ELF-1 (cell line): ENCODE data around the gene OR10A7.
"Not testable (repeated sequence)": the region's sequence is repeated elsewhere in the genome, so short reads cannot be mapped to it uniquely, and the experiment has no call there.

Experiments used
- DNase-seq: peaks from one replicate; pipeline ENCODE4 v3.0.0-alpha.2; 2016; ENCODE audit warnings: low read depth, low spot score

OR10A7 gene, protein sequence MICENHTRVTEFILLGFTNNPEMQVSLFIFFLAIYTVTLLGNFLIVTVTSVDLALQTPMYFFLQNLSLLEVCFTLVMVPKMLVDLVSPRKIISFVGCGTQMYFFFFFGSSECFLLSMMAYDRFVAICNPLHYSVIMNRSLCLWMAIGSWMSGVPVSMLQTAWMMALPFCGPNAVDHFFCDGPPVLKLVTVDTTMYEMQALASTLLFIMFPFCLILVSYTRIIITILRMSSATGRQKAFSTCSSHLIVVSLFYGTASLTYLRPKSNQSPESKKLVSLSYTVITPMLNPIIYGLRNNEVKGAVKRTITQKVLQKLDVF

DNA sequence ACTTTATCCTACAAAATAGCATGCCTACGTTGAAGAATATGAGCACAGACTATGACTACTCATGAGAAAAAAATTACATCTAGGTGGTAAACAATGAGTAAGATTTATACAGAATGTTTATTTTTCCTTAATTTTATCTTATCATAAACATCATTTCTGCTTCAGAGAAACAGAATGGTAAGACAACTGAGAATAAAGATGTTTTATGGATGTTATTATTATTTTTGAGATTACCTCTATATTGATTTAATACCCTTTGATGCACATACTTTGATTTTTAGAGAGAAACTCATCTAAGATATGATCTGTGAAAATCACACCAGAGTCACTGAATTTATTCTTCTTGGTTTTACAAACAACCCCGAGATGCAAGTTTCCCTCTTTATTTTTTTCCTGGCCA lies at the start of gene OR10A7:
Gene OR10A7, plus strand, starts transcription at position 301 of the 400 bp plus-strand sequence. Its CDS starts 0 bp downstream, at position 301.
- no peak for DNase-seq

DNA sequence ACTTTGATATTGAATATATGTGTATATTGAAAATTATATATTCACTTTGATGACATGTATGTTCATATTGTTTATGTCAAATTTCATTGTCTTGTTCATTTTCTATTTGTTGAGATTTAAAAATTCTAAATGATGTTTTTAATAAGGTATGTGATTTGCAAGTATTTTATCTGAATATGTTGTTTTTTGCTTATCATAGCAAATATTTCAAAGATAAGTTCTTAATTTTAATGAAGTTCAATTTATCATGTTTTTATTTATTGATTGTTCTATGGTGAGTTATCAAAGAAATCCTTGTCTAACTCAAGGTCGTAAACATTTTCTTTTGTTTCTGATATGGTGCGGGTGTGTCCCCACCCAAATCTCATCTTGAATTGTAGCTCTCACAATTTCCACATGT lies 49.4 kb upstream of the OR10A7 start:
- no peak for DNase-seq

DNA sequence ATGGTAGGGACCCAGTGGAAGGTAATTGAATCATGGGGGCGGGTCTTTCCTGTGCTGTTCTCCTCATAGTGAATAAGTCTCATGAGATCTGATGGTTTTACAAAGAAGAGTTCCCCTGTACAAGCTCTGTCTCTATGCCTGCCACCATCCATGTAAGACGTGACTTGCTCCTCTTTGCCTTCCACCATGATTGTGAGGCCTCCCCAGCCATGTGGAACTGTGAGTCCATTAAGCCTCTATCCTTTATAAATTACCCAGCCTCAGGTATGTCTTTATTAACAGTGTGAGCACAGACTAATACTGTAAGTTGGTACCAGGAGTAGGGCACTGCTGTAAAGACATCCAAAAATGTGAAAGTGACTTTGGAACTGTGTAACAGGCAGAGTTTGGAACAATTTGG lies 49.0 kb upstream of the OR10A7 start:
- not testable (repeated sequence) for DNase-seq

DNA sequence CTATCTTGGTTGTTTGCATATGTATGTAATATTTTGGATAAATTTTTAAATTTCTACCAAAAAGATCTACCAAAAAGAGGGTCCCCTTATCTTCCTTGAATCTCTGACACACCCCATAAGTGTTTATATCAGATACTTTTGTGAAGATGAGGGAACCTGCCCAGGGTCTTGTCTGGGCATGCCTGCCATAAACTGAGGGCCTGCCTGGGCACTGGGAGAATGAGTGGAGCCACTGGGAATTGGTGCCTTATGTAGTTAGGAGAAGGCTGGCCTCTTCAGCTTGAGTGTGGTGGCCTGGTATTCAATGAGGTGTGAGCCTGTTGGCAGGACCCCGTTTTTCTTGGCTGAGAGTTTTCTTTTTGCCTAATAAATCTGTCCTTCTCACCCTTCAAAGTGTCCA lies 48.1 kb upstream of the OR10A7 start:
- DNase-seq, result no peak

DNA sequence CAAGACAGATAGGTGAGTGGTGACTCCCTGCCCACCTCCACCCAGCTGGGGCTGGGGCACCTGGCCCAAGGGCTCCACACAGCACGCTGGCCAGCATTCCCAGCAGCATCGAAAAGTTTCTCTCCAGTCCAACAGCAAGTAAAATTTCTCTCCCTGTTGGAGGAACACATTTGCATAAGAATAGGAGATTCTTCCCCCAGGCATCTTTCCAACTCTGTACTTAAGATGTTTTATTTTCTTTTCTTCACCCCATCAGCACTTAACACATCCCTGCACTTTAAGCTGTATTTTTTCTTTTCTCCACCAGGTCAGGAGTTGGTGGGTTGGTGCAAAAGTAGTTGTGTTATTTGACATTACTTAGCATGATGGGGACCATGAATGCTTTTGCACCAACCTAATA lies 47.4 kb upstream of the OR10A7 start:
- peak; percentile 52 for DNase-seq

DNA sequence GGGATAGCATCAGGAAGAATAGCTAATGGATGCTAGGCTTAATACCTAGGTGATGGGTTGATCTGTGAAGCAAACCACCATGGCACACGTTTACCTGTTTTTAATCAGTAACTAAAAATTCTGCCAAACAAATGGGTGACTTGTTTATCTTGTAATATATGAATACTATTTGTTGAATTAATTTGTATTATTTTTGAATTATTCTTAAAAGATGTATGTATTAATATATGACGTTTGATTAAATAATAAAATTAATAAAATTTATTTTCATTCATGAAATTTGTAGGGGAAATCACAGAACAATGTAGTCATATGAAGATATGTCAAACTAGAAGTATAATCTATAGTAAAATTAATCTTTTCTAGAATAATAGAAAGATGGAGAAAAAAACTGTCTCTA lies 32.3 kb upstream of the OR10A7 start:
- DNase-seq, result no peak

DNA sequence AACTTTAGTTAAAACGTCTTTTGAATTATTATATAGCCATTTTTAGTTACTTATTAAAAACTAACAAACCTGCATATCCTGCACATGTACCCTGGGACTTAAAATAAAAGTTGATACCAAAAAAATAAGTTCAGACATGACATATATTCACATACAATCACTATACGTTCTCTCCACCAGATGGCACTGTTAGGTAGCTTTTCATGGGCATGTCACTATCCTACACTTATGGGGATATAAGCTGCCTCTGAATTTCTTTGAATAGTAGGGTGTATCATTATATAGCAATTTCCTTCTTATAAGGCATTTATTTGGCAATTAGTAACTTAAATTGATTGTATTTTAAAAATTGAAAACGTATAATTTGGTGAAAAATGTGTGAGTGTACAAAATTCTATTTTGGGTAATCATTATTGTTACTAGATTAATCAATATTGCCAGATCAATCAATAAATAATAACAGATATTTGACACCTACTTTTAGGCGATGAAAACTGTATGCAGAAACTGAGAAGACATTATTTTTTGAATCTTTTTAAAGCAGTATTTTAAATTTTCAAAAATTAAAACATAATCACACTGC lies 31.8 kb upstream of the OR10A7 start:
- DNase-seq, result no peak

DNA sequence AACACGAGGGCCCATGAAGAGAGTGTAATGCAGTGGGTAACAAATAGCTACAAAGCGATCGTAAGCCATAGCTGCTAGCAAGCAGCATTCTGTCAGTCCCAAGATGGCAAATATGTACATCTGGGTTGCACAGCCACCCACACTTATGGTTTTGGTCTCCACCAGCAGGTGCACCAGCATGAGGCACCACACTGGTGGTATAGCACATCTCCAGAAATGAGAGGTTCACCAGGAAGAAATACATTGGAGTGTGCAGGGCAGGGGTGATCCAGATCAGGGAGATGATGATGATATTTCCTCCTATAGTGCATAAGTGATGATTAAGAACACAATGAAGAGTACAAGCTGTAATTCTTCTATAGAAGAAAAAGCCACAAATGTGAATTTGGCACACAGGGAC lies 26.4 kb upstream of the OR10A7 start:
- DNase-seq, result no peak

DNA sequence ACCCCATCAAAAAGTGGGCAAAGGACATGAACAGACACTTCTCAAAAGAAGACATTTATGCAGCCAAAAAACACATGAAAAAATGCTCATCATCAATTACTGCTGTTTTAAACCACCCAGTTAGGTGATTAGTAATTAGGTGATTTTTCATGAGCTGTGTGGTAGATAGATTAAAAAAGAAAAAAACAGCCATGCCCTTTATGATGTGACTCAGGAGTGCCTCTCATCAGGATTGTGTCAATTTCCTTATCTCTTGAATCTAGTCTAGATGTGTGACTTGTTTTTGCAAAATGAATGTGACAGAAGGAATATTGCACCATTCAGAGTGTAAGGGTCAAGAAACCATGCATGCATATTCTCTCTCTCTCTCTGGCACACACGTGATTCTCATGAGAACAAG lies 5.7 kb downstream of the OR10A7 start:
- DNase-seq, result no peak

DNA sequence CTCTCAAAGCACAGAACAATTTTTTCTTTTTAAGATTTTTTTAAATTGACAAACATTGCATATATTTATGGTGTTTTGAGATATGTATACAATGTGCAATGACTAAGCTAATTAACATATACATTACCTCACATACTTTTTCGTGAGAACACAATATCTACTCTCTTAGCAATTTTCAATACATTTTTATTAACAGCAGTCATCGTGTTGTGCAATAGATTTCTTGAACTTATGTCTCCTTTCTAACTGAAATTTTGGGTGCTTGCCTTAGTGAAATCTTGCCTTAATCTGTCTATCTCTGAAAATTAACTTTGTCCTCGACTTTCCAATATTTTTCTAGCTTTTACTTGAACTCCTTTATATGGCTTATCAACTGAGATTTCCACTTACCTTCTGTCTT lies 6.8 kb downstream of the OR10A7 start:
- no peak for DNase-seq

DNA sequence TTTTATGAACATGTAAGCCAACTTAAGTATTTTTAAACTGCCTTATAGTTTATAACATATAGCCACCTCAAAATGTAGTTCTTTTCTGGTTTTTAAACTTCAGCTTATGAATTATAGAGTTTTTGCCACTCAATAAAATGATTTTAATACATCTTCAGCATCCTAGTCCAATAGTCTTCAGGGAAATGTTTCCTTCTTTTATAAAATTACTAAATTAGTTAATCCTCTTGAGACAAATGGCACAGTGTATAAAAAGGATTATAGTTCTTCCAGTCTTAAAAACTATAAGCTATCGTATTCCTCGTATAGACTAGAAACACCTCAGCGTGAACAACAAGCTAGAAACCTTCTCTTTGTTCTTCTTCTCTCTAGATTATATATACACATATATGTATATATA lies 23.5 kb downstream of the OR10A7 start, which contains the start of gene OR6C74:
Gene OR6C74, plus strand, starts transcription at position 301 of the 400 bp plus-strand sequence. CDS start 2,679 bp downstream, outside the sequence.
- DNase-seq, result no peak

DNA sequence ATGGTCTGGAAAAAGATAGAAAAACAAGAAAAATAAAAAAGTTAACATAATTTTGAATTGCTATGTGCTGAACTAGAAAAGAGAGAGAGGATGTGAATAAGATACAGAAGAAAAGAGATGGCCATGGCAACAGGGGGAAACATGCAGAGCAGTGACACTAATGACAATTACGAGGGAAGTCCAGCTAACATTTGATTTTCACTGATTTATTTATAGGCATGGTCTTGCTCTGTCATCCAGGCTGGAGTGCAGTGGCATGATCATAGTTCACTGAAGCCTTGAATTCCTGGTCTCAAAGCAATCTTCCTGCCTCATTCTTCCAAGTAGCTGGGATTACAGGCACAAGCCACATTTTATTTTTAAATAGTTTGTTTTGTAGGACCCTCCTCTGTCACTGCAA lies 25.3 kb downstream of the OR10A7 start:
- DNase-seq, result no peak

DNA sequence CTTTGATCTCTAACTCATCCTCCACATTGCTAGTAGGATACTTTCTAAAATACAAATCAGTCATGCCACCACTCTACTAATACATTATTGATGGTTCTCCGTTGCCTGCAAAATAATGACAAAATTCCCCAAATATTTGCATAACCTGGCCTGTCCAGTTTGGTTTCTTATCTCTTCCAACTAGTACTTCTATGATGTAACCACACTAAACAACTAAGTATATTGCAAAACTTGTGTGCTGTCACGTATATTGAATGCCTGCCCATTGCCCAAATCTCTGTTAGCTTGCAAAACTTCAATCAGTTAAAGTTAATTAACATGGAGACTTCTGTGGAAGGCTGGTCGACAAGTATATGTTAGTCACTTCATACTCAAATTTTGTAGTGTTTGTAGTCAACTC lies 30.1 kb downstream of the OR10A7 start:
- no peak for DNase-seq

DNA sequence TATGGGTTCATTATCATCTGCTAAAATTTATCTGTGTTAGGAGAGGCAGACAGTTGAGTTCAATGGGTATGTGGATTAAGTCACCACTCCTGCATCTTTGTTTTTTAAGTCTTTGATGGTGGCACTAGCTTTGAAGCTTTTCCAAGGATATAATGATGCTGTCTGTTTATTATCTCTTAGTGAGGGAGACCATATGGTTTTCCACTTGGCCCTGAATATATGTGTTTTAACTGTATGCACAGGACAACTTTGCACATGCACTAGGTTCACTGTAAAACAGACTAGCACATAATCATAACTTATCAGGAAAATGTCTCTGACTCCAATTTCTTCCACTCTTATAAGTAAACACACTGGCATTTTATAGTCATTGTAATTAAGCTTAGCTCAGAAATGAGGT lies 32.5 kb downstream of the OR10A7 start:
- no peak for DNase-seq

DNA sequence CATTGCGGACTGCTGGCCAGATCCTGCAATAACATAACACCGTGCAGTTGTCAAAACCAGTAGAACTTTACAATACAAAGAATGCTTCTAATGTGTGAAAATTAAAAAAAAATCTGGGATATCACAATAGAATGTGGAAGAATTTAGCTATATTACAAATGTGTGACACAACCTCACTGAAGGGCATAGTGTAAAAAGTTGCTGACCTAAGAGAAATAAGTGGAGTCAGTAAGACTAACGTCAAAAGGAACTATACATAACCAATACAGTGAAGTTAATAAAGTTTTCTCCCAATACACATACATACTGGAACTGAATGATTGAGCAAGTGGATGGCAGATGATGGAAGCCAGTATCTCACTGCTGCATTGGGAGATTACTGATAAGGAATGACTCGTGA lies 36.0 kb downstream of the OR10A7 start:
- no peak for DNase-seq

DNA sequence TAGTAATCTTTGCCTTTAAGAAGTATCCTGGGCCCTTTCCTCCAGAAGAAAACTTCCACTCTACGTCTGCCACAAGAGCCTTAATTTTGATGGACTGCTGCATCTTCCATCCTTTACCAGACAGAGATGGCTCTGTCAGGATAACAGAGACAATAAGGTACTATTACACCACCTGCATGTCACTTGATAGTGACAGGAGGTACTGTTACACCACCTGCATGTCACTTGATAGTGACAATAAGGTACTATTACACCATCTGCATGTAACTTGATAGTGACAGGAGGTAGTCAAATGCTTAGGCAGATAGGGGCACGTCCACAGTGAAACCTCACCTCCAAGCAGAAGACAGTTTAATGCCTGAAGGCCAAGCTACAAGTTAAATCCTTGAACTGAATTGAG lies 37.5 kb downstream of the OR10A7 start:
- no peak for DNase-seq
